Measurements from ENCODE around the gene SAMMSON.

GRCh38 chr3:69987833-69988232 is 11.7 kb upstream of the SAMMSON start:
- TF ChIP-seq CTCF (IDR thresholded peaks at IDR 0.05; ENCODE audit: low read depth, low read length, poor library complexity, severe bottlenecking) (no peak), EZH2phosphoT487 (IDR thresholded peaks at IDR 0.05; ENCODE audit: borderline replicate concordance, low read length) (no peak)
